GM13976 (cell line): ENCODE data around the gene MAP3K13.

ENCODE experiments used
- DNase-seq: peaks from one replicate; pipeline ENCODE4 v3.0.0; 2012; ENCODE audit warnings: low spot score
- CTCF ChIP-seq: IDR thresholded peaks from 2 replicates; pipeline ENCODE4 v1.5.1; 2012; ENCODE audit warnings: borderline replicate concordance, mild to moderate bottlenecking; ENCODE audit not compliant: insufficient read depth; ENCODE audit errors: extremely low read depth, missing control alignments, control extremely low read depth
- in situ Hi-C: fragments of 300-500 bp; cut with MboI; formaldehyde crosslinking; loops from one replicate; pipeline ENCODE4 v1.12.0; 2022; ENCODE audit warnings: low sequenced_read_pairs, mixed read lengths, inconsistent platforms; ENCODE audit not compliant: unreplicated experiment

The MAP3K13 gene

GRCh38 chr3:185341616-185342458 lies 21.1 kb upstream of the MAP3K13 start:
- DNase-seq = no peak
- no peak for TF ChIP-seq CTCF
- in situ Hi-C loops = no loop called here

GRCh38 chr3:185342459-185343174 lies 20.3 kb upstream of the MAP3K13 start:
- in situ Hi-C loops = no loop called here
- TF ChIP-seq CTCF = no peak
- DNase-seq = no peak

- in situ Hi-C loops = no loop called here
- no peak for TF ChIP-seq CTCF
- no peak for DNase-seq
Observed at GRCh38 chr3:185347399-185347798, 15.5 kb upstream of the MAP3K13 start.

- DNase-seq = no peak
- in situ Hi-C loops = no loop called here
- TF ChIP-seq CTCF = no peak
Observed at GRCh38 chr3:185350841-185351240, 12.1 kb upstream of the MAP3K13 start.

GRCh38 chr3:185351396-185351795 lies 11.5 kb upstream of the MAP3K13 start:
- no peak for TF ChIP-seq CTCF
- in situ Hi-C loops = no loop called here
- no peak for DNase-seq

- no peak for TF ChIP-seq CTCF
- in situ Hi-C loops = no loop called here
Observed at GRCh38 chr3:185353225-185353624, 9.7 kb upstream of the MAP3K13 start.

More at GRCh38 chr3:185353225-185353624, 9.7 kb upstream of the MAP3K13 start:
- DNase-seq = no peak
